LNCAP (cell line): ENCODE measurements around the gene LPP.

ENCODE experiments used
- CTCF ChIP-seq: fragments of 450-650 bp; IDR thresholded peaks from 2 replicates; pipeline ENCODE4 v1.5.1; 2017; ENCODE audit warnings: mild to moderate bottlenecking

LPP gene

DNA sequence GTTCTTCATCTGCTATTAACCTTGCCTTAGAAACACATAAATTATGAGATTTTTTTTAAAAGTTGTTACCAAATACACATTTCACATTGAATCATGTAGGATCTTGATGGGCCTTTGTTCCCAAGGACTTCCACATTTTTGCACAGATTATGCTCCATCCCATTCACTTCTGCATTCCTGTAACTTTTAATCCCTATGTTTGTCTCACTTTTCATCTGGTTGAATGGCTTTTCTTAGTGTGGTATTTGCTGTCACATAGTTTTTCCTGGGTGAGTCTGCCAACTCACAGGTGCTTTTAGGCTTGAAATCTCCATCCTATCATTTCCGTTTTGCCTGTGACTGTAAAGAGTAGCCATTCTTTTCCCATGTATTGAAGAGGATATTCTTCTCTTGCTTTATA is 720.6 kb downstream of the LPP start:
- no peak for TF ChIP-seq CTCF

GRCh38 chr3:188875413-188875812 is 721.5 kb downstream of the LPP start:
- TF ChIP-seq CTCF = no peak

- TF ChIP-seq CTCF = no peak
Measured at GRCh38 chr3:188876370-188876769, 722.4 kb downstream of the LPP start.

DNA sequence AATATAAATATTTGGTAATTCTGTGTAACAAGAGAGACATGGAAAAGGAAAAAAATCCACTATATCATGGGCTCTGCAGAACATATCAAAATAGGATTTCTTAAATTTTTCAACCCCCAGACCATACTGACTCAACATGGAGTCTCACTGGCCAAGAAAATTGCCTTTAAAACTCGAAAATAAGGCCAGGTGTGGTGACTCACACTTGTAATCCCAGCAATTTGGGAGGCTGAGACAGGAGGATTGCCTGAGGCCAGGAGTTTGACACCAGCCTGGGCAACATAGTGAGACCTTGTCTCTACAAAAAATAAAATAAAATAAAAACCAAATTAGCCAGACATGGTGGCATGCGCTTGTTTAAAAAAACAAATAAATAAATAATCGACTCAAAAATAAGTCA is 723.4 kb downstream of the LPP start:
- TF ChIP-seq CTCF = no peak

GRCh38 chr3:188878076-188878475 is 724.1 kb downstream of the LPP start:
- no peak for TF ChIP-seq CTCF

GRCh38 chr3:188881954-188882641 is 728.1 kb downstream of the LPP start:
- TF ChIP-seq CTCF = no peak

DNA sequence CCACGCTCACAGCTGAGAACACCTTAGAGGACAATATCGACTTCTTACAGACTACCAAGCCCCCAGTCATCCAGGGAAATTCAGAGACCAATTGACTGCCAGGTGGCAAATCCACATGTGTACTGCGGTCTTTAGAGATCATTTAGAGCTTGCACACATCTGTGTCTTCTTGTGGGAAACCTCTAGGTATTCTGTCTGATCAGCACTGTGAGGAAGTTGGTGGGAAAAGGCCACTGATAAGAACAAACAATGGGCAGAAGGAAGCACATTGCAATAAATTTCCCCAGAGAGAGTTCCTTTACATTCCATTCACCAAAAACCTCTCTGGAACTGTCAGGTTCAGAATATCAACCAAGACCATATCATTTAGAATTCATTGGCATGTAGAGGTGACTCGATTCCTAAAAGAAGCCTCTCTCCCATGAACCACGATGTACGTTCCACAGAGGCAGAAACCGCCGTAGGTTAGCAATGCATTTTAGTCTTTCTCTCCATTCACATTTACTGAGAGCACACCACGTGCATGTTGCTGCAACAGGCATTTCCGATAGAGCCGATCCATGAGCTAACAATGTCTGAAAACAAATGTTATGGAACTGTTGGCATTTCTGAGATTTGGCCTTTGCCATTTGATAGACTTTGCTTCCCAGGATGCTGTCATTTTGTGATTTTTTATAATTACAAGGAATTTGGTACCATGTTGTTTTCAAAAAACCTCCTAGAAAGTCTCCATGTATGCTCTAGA is 730.5 kb downstream of the LPP start:
- no peak for TF ChIP-seq CTCF
